Activated T-cell treated with anti-CD3 and anti-CD28 coated beads, Interleukin-2, amount 50 U/mL, for 72 hours (primary cell): ENCODE data around the gene SSBP2. TPM values are rescaled to one million over a fixed set of nuclear protein-coding genes. Genes with fewer than 3 reads are reported as not detected.

ENCODE experiments used
- ATAC-seq, 2 donors: fragments of 150-1000 bp; cut with Tn5 transposase; replicated peaks in 1 of 2; 2 replicates each; pipeline ENCODE4 v1.10.0; 2021; ENCODE audit warnings: moderate library complexity in 2 of 2, mild to moderate bottlenecking in 1 of 2
- DNase-seq, 2 donors: peaks; one replicate each; pipeline ENCODE4 v3.0.0; 2021 to 2022; ENCODE audit warnings: mixed read lengths in 1 of 2
- H3K27ac Mint-ChIP-seq: one replicate; pipeline ENCODE4 v1.8.0; 2022; ENCODE audit warnings: mild to moderate bottlenecking, moderate library complexity, mixed read lengths
- H3K27me3 Mint-ChIP-seq: one replicate; pipeline ENCODE4 v1.8.0; 2022; ENCODE audit warnings: low read depth, mixed read lengths
- H3K36me3 Mint-ChIP-seq, 2 donors: one replicate each; pipeline ENCODE4 v1.8.0; 2022; ENCODE audit warnings: mixed read lengths in 2 of 2, mild to moderate bottlenecking in 1 of 2; ENCODE audit not compliant: insufficient read depth in 2 of 2
- H3K4me1 Mint-ChIP-seq: one replicate; pipeline ENCODE4 v1.8.0; 2022; ENCODE audit warnings: low read depth, mixed read lengths
- H3K4me3 Mint-ChIP-seq, 2 donors: one replicate each; pipeline ENCODE4 v1.8.0; 2022; ENCODE audit warnings: mild to moderate bottlenecking in 2 of 2, mixed read lengths in 2 of 2, moderate library complexity in 2 of 2
- H3K9me3 Mint-ChIP-seq, 2 donors: one replicate each; pipeline ENCODE4 v1.8.0; 2022; ENCODE audit warnings: mixed read lengths in 2 of 2
- total RNA-seq, 2 donors: library from RNA; stranded (reverse); gene quantifications; one replicate each; pipeline ENCODE4 v1.2.3, GENCODE V29; 2022

SSBP2 gene
- total RNA-seq, 2 donors from 2014 or later: 13.5 to 17.5 TPM

DNA sequence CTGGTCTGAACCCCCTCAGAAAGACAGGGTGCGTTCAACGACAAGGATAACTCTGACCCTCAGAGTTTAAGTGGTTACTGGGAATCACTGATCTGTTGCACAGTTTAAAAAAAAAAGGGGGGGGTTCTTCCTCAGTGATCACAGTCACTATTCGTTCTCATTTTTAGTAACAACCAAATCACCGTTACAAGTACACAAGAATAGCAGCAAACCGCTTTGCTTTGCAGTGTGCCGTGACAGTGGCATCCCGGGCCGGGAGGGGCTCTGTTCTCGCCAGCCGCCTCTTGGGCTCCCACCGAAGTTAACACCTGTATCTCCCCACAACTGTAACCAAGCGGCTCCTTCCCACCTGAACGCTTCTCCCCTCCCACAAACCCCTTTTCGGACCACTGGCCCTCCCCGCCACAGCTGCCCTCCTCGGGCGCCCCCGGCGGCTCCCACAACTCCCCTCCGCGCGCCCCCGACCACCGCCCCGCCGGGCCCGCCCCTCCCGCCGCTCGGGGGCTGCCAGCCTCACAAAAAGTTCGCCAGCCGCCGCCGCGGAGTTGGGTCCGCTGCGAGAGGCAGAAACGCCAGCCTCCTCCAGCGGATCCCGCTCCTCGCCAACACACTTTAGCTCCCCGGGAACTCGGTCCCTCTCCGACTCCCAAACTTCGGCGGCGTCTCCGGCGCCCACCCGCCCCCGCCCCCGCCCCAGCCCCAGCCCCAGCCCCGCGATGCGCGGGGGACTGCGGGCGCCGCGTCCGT is 1.2 kb downstream of the SSBP2 start:
- Mint-ChIP-seq H3K36me3 (peaks cover 2 to 6% of the 10 kb centered on the region in 2 donors), H3K27ac (peak overlapping the region; percentile 96), H3K27me3 (peaks cover 9% of the 10 kb centered on the region), H3K4me3 (peak overlapping the region; percentile 93 to 95), H3K4me1 (peaks cover 30% of the 10 kb centered on the region), H3K9me3 (no peaks in the 10 kb centered on the region)
- peak; percentile 17 to 19 for ATAC-seq
- DNase-seq: peak; percentile 61 to 70

DNA sequence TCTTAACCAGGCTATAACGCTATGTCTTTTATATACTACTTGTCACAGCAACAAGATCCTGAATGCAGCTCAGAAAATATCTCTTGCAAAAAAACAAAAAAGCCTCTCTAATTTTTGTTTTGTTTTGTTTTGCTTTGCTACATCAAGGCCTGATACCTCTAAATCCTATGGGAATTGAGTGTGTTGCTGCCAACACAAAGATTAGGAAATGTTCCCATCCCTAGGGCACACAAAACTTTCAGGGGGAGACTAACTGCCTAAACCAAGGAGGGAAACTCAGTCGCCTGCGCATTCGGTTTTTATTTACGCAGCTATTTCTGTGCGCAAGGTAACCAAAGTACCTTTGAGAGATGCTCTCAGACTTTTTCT is 1.7 kb downstream of the SSBP2 start:
- Mint-ChIP-seq H3K4me1 (peaks cover 30% of the 10 kb centered on the region), H3K27ac (peak overlapping the region; percentile 96)
- no peak for ATAC-seq

DNA sequence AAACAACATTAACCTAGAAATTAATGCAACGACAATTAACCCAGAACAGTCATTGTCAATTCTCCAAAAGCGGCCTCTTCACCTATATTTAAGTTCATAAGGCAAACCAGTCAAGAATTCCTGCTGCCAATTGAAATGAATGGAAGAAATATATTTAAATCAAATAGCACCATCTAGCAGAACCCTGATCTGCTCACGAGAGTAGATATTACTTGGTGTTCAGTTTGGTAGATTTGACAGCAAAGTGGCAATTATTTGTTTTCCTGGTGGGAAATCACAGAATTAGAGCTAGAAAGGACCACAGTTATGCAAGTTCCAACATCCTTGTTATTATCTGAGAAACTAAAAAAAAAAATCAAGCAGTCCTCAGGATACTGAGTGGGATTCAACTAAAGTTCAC is 2.3 kb downstream of the SSBP2 start:
- no peak for DNase-seq
- Mint-ChIP-seq H3K27me3 (peaks cover 9% of the 10 kb centered on the region), H3K9me3 (no peaks in the 10 kb centered on the region), H3K27ac (peak overlapping the region; percentile 35), H3K36me3 (peaks cover 2 to 6% of the 10 kb centered on the region in 2 donors), H3K4me1 (peaks cover 30% of the 10 kb centered on the region), H3K4me3 (peak overlapping the region; percentile 93 to 95)
- ATAC-seq: no peak

More for the DNA sequence above, 1.7 kb downstream of the SSBP2 start:
- H3K36me3 Mint-ChIP-seq: peaks cover 2 to 6% of the 10 kb centered on the region in 2 donors
- H3K4me3 Mint-ChIP-seq: peak overlapping the region; percentile 93 to 95
- H3K27me3 Mint-ChIP-seq: peaks cover 9% of the 10 kb centered on the region
- no peaks in the 10 kb centered on the region for H3K9me3 Mint-ChIP-seq
- DNase-seq: no peak

DNA sequence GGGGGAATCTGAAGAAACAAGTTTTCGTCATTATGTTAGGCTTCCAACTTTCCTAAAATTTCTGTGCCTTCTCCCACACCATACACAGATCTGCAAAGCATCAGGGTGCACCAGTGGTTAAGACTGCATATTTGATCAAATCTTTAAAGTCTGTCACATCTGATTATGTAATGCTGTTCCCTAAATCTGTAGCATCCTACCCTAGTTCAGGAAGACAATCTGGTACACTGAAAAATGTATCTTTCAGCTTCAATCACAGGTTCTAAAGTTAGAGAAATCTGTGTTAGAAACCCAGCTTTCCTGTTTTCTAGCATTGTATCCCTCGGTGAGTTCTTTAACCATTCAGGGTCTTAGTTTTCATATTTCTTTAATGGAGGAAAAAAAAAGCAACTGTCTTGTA is 3.9 kb downstream of the SSBP2 start:
- no peaks in the 10 kb centered on the region for H3K9me3 Mint-ChIP-seq
- no peak overlapping the region for H3K4me3 Mint-ChIP-seq
- DNase-seq (no peak), ATAC-seq (no peak)
- peaks cover 30% of the 10 kb centered on the region for H3K4me1 Mint-ChIP-seq
- no peak overlapping the region for H3K27ac Mint-ChIP-seq
- peaks cover 1% of the 10 kb centered on the region for H3K27me3 Mint-ChIP-seq
- peaks cover 2 to 6% of the 10 kb centered on the region in 2 donors for H3K36me3 Mint-ChIP-seq

DNA sequence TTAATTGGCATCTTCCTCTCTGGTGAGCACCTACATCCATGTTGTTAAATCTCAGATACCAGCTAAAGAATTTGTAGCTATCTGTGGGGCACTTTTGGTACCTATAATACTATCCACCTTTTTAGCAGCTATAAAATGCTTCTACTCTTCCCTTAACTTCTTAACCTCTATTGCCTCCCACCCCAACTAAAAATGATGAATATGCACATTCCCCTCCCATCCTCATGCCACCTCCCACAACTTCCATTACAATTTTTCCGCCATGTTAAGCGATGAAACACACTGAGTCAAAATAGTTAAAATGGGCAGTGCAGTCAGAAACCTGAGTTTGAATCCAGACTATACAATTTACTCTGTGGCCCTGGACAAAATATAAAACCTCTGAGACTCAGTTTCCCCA is 10.1 kb downstream of the SSBP2 start:
- H3K9me3 Mint-ChIP-seq: peaks cover 0 to 3% of the 10 kb centered on the region in 2 donors
- no peaks in the 10 kb centered on the region for H3K36me3 Mint-ChIP-seq
- DNase-seq: no peak
- ATAC-seq: no peak
- no peak overlapping the region for H3K4me3 Mint-ChIP-seq
- peaks cover 10% of the 10 kb centered on the region for H3K4me1 Mint-ChIP-seq
- H3K27ac Mint-ChIP-seq: no peak overlapping the region
- no peaks in the 10 kb centered on the region for H3K27me3 Mint-ChIP-seq

DNA sequence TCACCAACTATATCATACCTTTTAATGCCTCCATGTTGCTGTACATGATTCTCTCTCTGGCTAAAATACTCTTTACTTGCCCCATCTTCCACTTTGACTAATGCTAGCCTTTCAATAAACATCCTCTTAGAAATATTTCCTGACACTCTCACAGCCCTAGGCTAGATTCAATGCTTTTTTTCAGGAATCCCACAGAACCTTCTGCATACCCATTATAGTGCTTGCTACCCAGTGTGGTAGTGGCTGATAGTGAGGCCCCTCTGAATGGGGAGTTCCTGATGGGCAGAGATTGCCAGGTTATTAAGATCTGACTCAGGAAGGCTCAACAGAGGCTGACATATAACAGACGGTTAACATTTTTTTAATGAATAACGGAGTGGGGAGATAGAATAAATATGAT is 11.6 kb downstream of the SSBP2 start:
- no peaks in the 10 kb centered on the region for H3K27me3 Mint-ChIP-seq
- H3K4me1 Mint-ChIP-seq: peaks cover 13% of the 10 kb centered on the region
- H3K4me3 Mint-ChIP-seq: no peak overlapping the region
- H3K9me3 Mint-ChIP-seq: peaks cover 0 to 3% of the 10 kb centered on the region in 2 donors
- no peak for ATAC-seq
- DNase-seq: no peak
- no peaks in the 10 kb centered on the region for H3K36me3 Mint-ChIP-seq
- no peak overlapping the region for H3K27ac Mint-ChIP-seq

DNA sequence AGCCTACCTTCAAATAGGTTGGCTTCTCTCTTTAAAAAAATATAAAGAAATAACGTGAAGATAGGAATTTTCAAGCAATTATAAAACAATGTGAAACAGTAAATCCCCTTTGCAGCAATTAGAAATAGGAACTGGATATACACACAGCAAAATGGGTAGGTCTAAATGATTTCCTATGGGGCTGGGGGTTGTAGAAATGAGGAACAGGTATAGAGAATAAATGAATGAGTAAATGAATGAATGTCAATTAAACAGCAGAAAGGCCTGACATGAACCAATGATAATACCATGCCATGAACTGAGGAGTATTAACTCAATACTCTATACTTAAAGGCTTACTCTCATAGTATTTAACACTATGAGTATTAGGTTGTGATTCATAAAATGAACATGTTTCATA is 21.6 kb downstream of the SSBP2 start:
- H3K4me1 Mint-ChIP-seq: peaks cover 11% of the 10 kb centered on the region
- H3K9me3 Mint-ChIP-seq: no peaks in the 10 kb centered on the region
- H3K27ac Mint-ChIP-seq: no peak overlapping the region
- H3K36me3 Mint-ChIP-seq: no peaks in the 10 kb centered on the region
- H3K27me3 Mint-ChIP-seq: no peaks in the 10 kb centered on the region
- no peak overlapping the region for H3K4me3 Mint-ChIP-seq
- ATAC-seq (no peak), DNase-seq (no peak)

DNA sequence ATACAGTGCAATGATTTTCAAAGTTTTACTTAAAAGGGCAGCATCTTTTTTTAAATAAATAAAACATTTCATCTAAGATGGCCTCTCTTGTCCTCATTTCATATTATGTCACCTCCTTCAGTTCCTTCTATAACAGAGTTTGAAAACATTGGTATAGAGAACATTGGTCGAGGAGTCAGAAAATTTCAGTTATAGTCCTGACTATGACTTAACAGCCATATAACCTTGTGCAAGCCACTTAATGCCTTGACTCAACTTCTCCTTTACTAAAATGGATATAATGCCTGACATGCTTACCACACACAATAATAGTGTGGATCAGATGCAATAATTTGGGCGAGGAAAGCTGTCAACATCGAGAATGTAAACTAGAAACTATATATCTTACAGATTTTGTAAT is 22.6 kb downstream of the SSBP2 start:
- no peak overlapping the region for H3K27ac Mint-ChIP-seq
- peaks cover 17% of the 10 kb centered on the region for H3K4me1 Mint-ChIP-seq
- no peaks in the 10 kb centered on the region for H3K9me3 Mint-ChIP-seq
- DNase-seq (no peak), ATAC-seq (no peak)
- H3K27me3 Mint-ChIP-seq: no peaks in the 10 kb centered on the region
- H3K36me3 Mint-ChIP-seq: no peaks in the 10 kb centered on the region
- no peak overlapping the region for H3K4me3 Mint-ChIP-seq

DNA sequence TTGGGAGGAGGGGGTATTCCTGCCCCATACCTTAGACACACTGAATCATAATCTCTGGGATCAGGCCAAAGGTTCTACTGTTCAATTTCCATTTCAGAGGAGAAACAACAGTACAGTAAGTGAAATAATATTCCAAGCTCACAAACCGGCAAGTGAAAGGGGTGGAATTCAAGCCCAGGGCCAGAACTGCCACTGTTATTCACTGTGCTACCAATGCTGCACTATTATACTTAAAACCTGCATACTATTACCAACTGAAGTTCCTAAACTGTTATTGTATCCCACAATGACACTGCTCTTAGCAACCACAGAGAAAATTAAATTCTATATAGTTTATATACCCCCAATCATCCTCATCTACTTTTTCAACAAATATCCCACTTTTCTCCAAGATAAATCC is 24.6 kb downstream of the SSBP2 start:
- no peaks in the 10 kb centered on the region for H3K9me3 Mint-ChIP-seq
- H3K4me1 Mint-ChIP-seq: peaks cover 28% of the 10 kb centered on the region
- H3K4me3 Mint-ChIP-seq: no peak overlapping the region
- no peak for ATAC-seq
- H3K27me3 Mint-ChIP-seq: no peaks in the 10 kb centered on the region
- DNase-seq: no peak
- no peak overlapping the region for H3K27ac Mint-ChIP-seq
- H3K36me3 Mint-ChIP-seq: no peaks in the 10 kb centered on the region

DNA sequence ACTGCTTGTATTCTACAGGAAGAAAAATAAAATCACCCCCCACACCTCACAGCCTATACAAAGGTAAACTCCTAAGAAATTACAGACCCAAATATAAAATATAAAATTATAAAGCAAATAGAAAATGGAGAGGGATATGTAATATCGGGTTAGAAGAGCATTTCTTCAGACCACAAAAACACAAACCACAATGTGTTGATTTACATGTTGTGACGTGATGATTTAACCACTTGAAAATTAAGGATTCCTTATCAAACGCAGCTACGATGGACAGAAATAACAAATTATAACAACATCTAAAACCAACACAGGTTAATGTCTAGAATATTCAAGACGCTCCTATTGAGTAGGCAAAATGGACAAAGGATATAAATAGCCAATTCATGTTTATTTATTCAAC is 26.3 kb downstream of the SSBP2 start:
- Mint-ChIP-seq H3K27ac (no peak overlapping the region), H3K27me3 (no peaks in the 10 kb centered on the region), H3K4me3 (no peak overlapping the region), H3K9me3 (no peaks in the 10 kb centered on the region), H3K4me1 (peaks cover 44% of the 10 kb centered on the region), H3K36me3 (no peaks in the 10 kb centered on the region)
- DNase-seq (no peak), ATAC-seq (no peak)

DNA sequence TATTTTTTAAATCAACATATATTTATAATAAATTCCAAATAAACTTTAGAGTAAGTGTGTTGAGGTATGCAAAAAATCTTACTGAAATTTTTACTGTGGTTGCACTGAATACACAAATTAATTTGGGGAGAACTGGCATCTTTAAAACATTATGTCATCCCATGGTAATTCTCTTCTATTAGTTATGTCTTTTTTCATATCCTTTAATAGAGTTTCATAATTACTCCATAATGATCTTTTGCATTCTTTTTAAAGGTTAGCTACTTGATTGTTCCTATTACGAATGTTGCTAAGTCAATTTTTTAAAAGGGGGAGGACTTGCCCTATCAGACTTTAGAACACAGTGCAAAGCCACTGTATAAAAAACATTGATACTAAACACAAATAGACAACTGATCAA is 26.8 kb downstream of the SSBP2 start:
- no peak overlapping the region for H3K4me3 Mint-ChIP-seq
- H3K27ac Mint-ChIP-seq: no peak overlapping the region
- no peak for ATAC-seq
- no peaks in the 10 kb centered on the region for H3K27me3 Mint-ChIP-seq
- no peak for DNase-seq
- no peaks in the 10 kb centered on the region for H3K36me3 Mint-ChIP-seq
- H3K4me1 Mint-ChIP-seq: peaks cover 49% of the 10 kb centered on the region
- H3K9me3 Mint-ChIP-seq: no peaks in the 10 kb centered on the region

DNA sequence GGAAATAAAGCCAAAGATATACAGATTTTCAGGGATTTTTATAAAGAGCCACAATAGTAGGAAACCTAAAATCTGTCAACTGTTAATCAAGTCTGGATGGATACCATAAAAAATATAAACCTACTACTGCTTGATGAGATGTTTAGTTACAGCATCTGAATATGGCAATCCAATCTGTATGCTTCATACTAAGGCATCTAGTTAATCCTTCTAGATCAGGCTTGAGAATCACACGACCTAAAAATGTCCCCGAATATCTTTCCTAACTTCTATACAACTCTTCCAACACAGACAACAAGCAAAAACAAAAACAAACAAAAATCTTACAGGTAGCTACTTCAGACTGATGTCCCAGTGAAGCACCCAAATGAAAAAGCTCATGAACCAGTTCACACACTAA is 29.8 kb downstream of the SSBP2 start:
- no peak for ATAC-seq
- DNase-seq: no peak
- Mint-ChIP-seq H3K4me1 (peaks cover 63% of the 10 kb centered on the region), H3K27ac (peak overlapping the region; percentile 67), H3K36me3 (no peaks in the 10 kb centered on the region), H3K27me3 (no peaks in the 10 kb centered on the region), H3K4me3 (peak overlapping the region; percentile 57 to 66), H3K9me3 (no peaks in the 10 kb centered on the region)

DNA sequence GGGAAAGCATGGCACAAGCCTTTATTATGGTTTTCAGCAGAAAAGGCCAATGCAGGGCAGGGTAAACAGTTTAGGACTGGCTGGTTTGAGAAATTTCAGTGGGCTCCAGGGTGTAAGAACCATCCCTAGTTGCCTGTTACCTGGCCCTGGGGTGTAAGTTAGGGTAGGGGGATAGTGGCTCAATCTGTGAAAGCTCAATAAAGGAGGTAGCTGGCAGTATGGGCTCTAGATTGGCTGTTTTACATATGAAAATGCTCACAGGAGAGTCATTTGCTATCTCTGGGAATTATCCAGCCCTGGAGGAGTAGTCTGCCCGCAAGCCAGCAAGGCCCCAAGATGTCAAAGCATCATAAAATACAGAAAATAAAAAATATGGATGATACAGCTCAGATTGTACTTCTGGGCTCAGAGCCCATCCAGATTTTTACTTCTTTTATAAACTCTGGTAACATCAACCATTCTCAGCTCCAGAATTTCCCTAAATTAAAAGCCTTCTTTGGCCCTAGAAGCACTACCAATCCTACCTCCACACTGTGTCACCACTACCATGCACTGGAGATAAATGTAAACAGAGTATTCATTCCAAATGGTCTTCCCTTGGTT is 31.1 kb downstream of the SSBP2 start:
- Mint-ChIP-seq H3K4me1 (peaks cover 59% of the 10 kb centered on the region), H3K4me3 (peak overlapping the region in 1 of 2 donors; percentile 66), H3K36me3 (no peaks in the 10 kb centered on the region), H3K27ac (no peak overlapping the region), H3K27me3 (no peaks in the 10 kb centered on the region), H3K9me3 (no peaks in the 10 kb centered on the region)
- DNase-seq: no peak
- no peak for ATAC-seq

DNA sequence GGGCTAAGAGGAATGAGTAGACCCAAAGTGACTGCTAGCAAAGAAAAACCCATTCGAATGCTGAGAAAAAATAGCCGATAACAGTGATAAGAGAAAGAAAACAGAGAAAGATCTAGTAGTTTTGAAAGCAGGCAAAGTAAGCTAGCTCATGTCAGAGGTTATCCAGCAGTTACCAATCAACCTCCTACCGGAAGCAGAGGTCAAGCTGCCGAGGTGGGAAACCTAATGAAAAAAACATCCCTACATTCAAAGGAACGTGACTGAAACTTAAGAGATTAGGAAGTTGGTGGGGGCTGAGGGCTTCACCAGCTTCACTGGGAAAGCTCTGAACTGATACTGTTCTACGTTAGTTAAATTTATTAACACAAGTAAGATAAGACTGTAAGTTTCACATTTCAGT is 32.6 kb downstream of the SSBP2 start:
- Mint-ChIP-seq H3K4me1 (peaks cover 46% of the 10 kb centered on the region), H3K27me3 (no peaks in the 10 kb centered on the region), H3K36me3 (no peaks in the 10 kb centered on the region), H3K27ac (no peak overlapping the region), H3K4me3 (peak overlapping the region; percentile 40 to 51), H3K9me3 (no peaks in the 10 kb centered on the region)
- DNase-seq: no peak
- no peak for ATAC-seq
